ENCODE results near the gene AUTS2. TPM values are rescaled to one million over a fixed set of nuclear protein-coding genes. Genes with fewer than 3 reads are reported as not detected.

AUTS2 gene
- total RNA-seq, 1 donor from 2014 or later = 53.0 TPM

DNA sequence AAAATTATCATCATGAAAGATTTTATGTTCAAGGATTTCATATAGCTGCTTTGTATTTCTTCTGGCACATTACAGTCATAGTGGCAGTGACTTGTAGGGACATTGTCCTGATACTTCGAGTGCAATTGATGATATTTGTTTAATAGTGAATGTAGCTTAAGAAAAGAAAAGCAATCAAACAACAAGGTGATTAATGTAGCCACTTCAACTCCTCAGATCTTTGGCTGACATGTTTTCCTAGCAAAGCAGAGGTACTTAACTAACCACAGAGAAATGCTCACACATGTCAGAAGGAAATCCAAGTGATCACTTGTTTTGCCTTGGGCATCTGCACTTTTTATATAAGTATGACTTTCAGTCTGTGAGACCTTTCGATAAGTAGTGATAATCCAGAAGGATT lies 470.3 kb downstream of the AUTS2 start:
- Histone ChIP-seq H3K9me3 (no peaks in the 10 kb centered on the region), H3K36me3 (no peaks in the 10 kb centered on the region), H3K27ac (no peak overlapping the region), H3K27me3 (no peaks in the 10 kb centered on the region), H3K4me3 (no peak overlapping the region), H3K4me1 (no peaks in the 10 kb centered on the region)
- intact Hi-C loops (cut with DNase I) = no loop called here
- DNase-seq (ENCODE audit: extremely low spot score in 2 of 2) = no peak
- TF ChIP-seq, protein P1, sequence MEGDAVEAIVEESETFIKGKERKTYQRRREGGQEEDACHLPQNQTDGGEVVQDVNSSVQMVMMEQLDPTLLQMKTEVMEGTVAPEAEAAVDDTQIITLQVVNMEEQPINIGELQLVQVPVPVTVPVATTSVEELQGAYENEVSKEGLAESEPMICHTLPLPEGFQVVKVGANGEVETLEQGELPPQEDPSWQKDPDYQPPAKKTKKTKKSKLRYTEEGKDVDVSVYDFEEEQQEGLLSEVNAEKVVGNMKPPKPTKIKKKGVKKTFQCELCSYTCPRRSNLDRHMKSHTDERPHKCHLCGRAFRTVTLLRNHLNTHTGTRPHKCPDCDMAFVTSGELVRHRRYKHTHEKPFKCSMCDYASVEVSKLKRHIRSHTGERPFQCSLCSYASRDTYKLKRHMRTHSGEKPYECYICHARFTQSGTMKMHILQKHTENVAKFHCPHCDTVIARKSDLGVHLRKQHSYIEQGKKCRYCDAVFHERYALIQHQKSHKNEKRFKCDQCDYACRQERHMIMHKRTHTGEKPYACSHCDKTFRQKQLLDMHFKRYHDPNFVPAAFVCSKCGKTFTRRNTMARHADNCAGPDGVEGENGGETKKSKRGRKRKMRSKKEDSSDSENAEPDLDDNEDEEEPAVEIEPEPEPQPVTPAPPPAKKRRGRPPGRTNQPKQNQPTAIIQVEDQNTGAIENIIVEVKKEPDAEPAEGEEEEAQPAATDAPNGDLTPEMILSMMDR (IDR thresholded peaks at IDR 0.05) = no peak
- no peak for TF ChIP-seq POLR2A (IDR thresholded peaks at IDR 0.05)

DNA sequence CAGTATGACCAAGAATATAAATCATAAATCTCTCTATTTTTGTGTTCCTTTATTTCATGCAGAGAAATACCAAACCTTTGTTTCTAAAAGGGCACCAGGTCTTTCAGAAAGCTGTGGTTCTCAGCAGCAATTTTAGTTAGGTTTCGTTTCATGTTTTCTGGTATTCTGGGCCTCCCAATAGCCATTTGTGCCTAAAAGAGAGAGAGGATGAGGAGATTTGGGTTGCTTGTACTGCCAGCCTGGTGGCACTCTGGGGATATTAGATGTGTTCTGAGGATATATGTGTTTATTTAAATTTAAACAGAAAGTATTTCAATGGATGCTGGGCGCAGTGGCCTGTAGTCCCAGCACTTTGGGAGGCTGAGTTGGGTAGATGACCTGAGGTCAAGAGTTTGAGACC lies 471.7 kb downstream of the AUTS2 start:
- no peaks in the 10 kb centered on the region for H3K27me3 ChIP-seq
- H3K27ac ChIP-seq = no peak overlapping the region
- no peaks in the 10 kb centered on the region for H3K36me3 ChIP-seq
- TF ChIP-seq POLR2AphosphoS5 (IDR thresholded peaks at IDR 0.05; ENCODE audit: insufficient read depth in 1 of 2, low read depth in 1 of 2) = no peak
- no peak for TF ChIP-seq POLR2A (IDR thresholded peaks at IDR 0.05)
- TF ChIP-seq, protein P1 (IDR thresholded peaks at IDR 0.05) = no peak
- DNase-seq (ENCODE audit: extremely low spot score in 2 of 2) = no peak
- no peaks in the 10 kb centered on the region for H3K4me1 ChIP-seq
- intact Hi-C loops (cut with DNase I) = no loop called here
- H3K9me3 ChIP-seq = no peaks in the 10 kb centered on the region
- no peak overlapping the region for H3K4me3 ChIP-seq

DNA sequence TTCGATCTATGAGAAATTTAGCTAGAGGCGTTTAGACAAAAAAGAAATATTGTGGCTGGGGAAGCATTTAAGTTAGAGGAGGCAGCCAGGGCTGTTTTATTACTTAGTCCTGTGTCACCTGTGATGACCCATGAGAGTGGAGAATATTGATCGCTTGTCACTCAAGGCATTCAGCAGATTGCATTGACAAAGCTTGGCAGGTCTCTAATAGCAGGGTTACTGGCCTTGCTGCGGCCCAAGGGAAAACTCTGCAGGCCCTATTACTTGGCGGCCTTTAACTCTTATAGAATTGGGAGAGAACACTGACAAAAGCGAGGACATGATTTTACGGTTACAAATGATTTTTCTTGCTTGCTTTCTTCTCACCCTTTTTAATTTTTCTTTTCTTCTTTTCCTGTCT lies 473.5 kb downstream of the AUTS2 start:
- Histone ChIP-seq H3K4me3 (no peak overlapping the region), H3K9me3 (no peaks in the 10 kb centered on the region), H3K36me3 (no peaks in the 10 kb centered on the region), H3K27ac (no peak overlapping the region), H3K27me3 (no peaks in the 10 kb centered on the region), H3K4me1 (no peaks in the 10 kb centered on the region)
- intact Hi-C loops (cut with DNase I) = no loop called here
- TF ChIP-seq, protein P1 (IDR thresholded peaks at IDR 0.05) = no peak
- TF ChIP-seq POLR2A (IDR thresholded peaks at IDR 0.05) = no peak
- no peak for TF ChIP-seq POLR2AphosphoS5 (IDR thresholded peaks at IDR 0.05; ENCODE audit: insufficient read depth in 1 of 2, low read depth in 1 of 2)
- no peak for DNase-seq (ENCODE audit: extremely low spot score in 2 of 2)

DNA sequence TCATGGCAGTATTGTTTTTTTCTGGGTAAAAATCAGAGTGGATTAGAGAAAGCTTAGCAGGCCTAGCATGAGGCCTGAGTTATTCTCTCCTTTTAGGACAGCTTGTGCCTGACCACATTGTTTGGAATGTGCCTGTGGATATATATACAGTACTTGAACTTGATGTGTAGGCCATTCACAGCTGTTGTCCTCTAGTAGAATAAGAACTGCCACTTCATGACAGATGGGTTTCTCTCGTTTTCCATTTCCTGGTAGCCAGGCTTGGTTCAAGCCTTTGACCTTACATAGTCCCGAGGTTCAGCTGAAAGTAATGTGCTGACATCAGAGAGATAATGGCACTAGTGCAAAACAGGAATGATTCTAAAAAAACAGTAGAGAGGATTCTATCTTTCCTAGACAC lies 473.9 kb downstream of the AUTS2 start:
- intact Hi-C loops (cut with DNase I) = no loop called here
- Histone ChIP-seq H3K9me3 (no peaks in the 10 kb centered on the region), H3K36me3 (no peaks in the 10 kb centered on the region), H3K4me3 (no peak overlapping the region), H3K27ac (no peak overlapping the region), H3K27me3 (no peaks in the 10 kb centered on the region), H3K4me1 (no peaks in the 10 kb centered on the region)
- TF ChIP-seq POLR2AphosphoS5 (IDR thresholded peaks at IDR 0.05; ENCODE audit: insufficient read depth in 1 of 2, low read depth in 1 of 2) (no peak), POLR2A (IDR thresholded peaks at IDR 0.05) (no peak)
- TF ChIP-seq, protein P1 (IDR thresholded peaks at IDR 0.05) = no peak
- DNase-seq (ENCODE audit: extremely low spot score in 2 of 2) = no peak

DNA sequence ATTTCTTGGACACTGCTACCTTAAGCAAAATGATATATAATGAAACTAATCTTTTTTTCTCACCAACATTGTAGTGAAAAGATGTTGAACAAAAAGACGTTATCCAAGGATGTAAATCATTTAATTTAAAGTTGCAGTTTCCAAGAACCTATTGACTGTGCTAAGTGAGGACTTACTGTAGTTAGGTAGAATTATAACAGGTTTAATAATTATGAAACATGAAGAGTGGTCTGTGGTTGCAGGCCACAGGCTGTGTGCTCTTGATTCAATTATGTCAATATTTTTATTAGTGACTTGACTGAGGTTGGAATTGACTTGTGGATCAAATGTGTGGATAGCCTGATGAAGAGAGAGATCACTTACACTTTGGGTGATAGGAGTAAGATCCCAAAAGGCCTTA lies 478.1 kb downstream of the AUTS2 start:
- intact Hi-C loops (cut with DNase I) = no loop called here
- H3K4me3 ChIP-seq = no peak overlapping the region

More for the DNA sequence above, 478.1 kb downstream of the AUTS2 start:
- Histone ChIP-seq H3K27ac (no peak overlapping the region), H3K27me3 (no peaks in the 10 kb centered on the region), H3K4me1 (no peaks in the 10 kb centered on the region), H3K36me3 (no peaks in the 10 kb centered on the region), H3K9me3 (no peaks in the 10 kb centered on the region)
- TF ChIP-seq, protein P1 (IDR thresholded peaks at IDR 0.05) = no peak
- TF ChIP-seq POLR2A (IDR thresholded peaks at IDR 0.05) = no peak
- TF ChIP-seq POLR2AphosphoS5 (IDR thresholded peaks at IDR 0.05; ENCODE audit: insufficient read depth in 1 of 2, low read depth in 1 of 2) = no peak
- no peak for DNase-seq (ENCODE audit: extremely low spot score in 2 of 2)

Measured in vagina (tissue), 2 donors.